Mesendoderm (in vitro differentiated cells): ENCODE measurements around the gene SEC24D.

Experiments
- DNase-seq: peaks from one replicate; pipeline ENCODE4 v3.0.0; 2013
- H2AK5ac ChIP-seq: 2 replicates; pipeline ENCODE4 v1.6.1; 2013; ENCODE audit warnings: low read length, inconsistent platforms
- H2BK120ac ChIP-seq: 2 replicates; pipeline ENCODE4 v1.6.1; 2013; ENCODE audit warnings: low read depth, mild to moderate bottlenecking, low read length, moderate library complexity, mixed read lengths
- H2BK15ac ChIP-seq: replicated peaks from 2 replicates; pipeline ENCODE4 v1.6.1; 2013; ENCODE audit warnings: low read depth, mild to moderate bottlenecking, moderate library complexity
- H2BK5ac ChIP-seq: 2 replicates; pipeline ENCODE4 v1.6.1; 2013; ENCODE audit warnings: low read length, inconsistent platforms
- H3K18ac ChIP-seq: 2 replicates; pipeline ENCODE4 v1.6.1; 2013; ENCODE audit warnings: mild to moderate bottlenecking, low read length, mixed read lengths
- H3K23ac ChIP-seq: one replicate; pipeline ENCODE4 v1.6.1; 2013; ENCODE audit warnings: low read length
- H3K27ac ChIP-seq: 2 replicates; pipeline ENCODE4 v1.5.1; 2013; ENCODE audit warnings: low read depth, mild to moderate bottlenecking, inconsistent platforms, low read length, moderate library complexity
- H3K27me3 ChIP-seq: 2 replicates; pipeline ENCODE4 v1.6.1; 2013; ENCODE audit warnings: low read length, control low read depth, mild to moderate bottlenecking, inconsistent platforms; ENCODE audit not compliant: insufficient read depth, poor library complexity
- H3K36me3 ChIP-seq: 2 replicates; pipeline ENCODE4 v1.6.1; 2013; ENCODE audit warnings: low read length, inconsistent platforms; ENCODE audit not compliant: control insufficient read depth, insufficient read depth
- H3K4ac ChIP-seq: one replicate; pipeline ENCODE4 v1.6.1; 2013; ENCODE audit warnings: low read depth, mild to moderate bottlenecking, low read length, moderate library complexity
- H3K4me1 ChIP-seq: 2 replicates; pipeline ENCODE4 v1.6.1; 2013; ENCODE audit warnings: low read depth, low read length, inconsistent platforms; ENCODE audit not compliant: control insufficient read depth
- H3K4me2 ChIP-seq: 2 replicates; pipeline ENCODE4 v1.6.1; 2013; ENCODE audit warnings: low read length
- H3K4me3 ChIP-seq: 2 replicates; pipeline ENCODE4 v1.5.1; 2013; ENCODE audit warnings: mild to moderate bottlenecking, low read length
- H3K56ac ChIP-seq: one replicate; pipeline ENCODE4 v1.6.1; 2013; ENCODE audit warnings: low read length
- H3K79me1 ChIP-seq: 2 replicates; pipeline ENCODE4 v1.6.1; 2013; ENCODE audit warnings: low read length, inconsistent platforms
- H3K79me2 ChIP-seq: 2 replicates; pipeline ENCODE4 v1.6.1; 2013; ENCODE audit warnings: mild to moderate bottlenecking, low read length; ENCODE audit not compliant: control insufficient read depth, insufficient read depth
- H3K9ac ChIP-seq: 2 replicates; pipeline ENCODE4 v1.6.1; 2013; ENCODE audit warnings: low read length, inconsistent platforms
- H4K5ac ChIP-seq: one replicate; pipeline ENCODE4 v1.6.1; 2013; ENCODE audit warnings: low read length
- H4K8ac ChIP-seq: one replicate; pipeline ENCODE4 v1.6.1; 2013; ENCODE audit warnings: low read depth, mild to moderate bottlenecking, control low read depth, low read length, moderate library complexity
- WGBS: extraction: QIAGEN DNeasy Blood & Tissue Kit; methylation state at CpG from one replicate; pipeline ENCODE4 v1.1.7; 2013; ENCODE audit warnings: low lambda C conversion rate, missing lambda C conversion rate; ENCODE audit not compliant: insufficient coverage; ENCODE audit errors: extremely low coverage; 5-methylcytosine and 5-hydroxymethylcytosine counted together

Gene SEC24D

GRCh38 chr4:118823471-118823870 lies 12.5 kb downstream of the SEC24D start:
- Histone ChIP-seq H3K4me1 (peaks cover 8% of the 10 kb centered on the region), H3K79me2 (peaks cover 32% of the 10 kb centered on the region), H3K9ac (no peak overlapping the region), H3K18ac (no peak overlapping the region), H3K27ac (no peak overlapping the region), H2BK120ac (no peak overlapping the region), H3K4me3 (no peak overlapping the region), H2BK15ac (no peak overlapping the region), H2AK5ac (no peak overlapping the region), H4K8ac (no peak overlapping the region), H3K27me3 (no peaks in the 10 kb centered on the region), H3K56ac (no peak overlapping the region), H2BK5ac (no peak overlapping the region), H3K79me1 (peaks cover 17% of the 10 kb centered on the region), H3K4me2 (no peak overlapping the region), H3K4ac (no peak overlapping the region), H3K23ac (no peak overlapping the region), H3K36me3 (peaks cover 6% of the 10 kb centered on the region), H4K5ac (no peak overlapping the region)
- no peak for DNase-seq
- no CpG with 5 or more reads among the region's 2 CpGs for WGBS

- Histone ChIP-seq H2AK5ac (no peak overlapping the region), H3K18ac (no peak overlapping the region), H3K23ac (no peak overlapping the region), H3K4me1 (no peaks in the 10 kb centered on the region), H3K36me3 (peaks cover 6% of the 10 kb centered on the region), H3K56ac (no peak overlapping the region), H3K4ac (no peak overlapping the region), H3K9ac (no peak overlapping the region), H3K4me2 (no peak overlapping the region), H3K4me3 (no peak overlapping the region), H3K27me3 (no peaks in the 10 kb centered on the region), H3K79me1 (peaks cover 15% of the 10 kb centered on the region), H3K27ac (no peak overlapping the region), H3K79me2 (peaks cover 22% of the 10 kb centered on the region), H4K5ac (no peak overlapping the region), H2BK5ac (no peak overlapping the region), H2BK15ac (no peak overlapping the region), H4K8ac (no peak overlapping the region), H2BK120ac (no peak overlapping the region)
- no CpG with 5 or more reads among the region's 5 CpGs for WGBS
- no peak for DNase-seq
Measured at GRCh38 chr4:118821590-118822293, 14.2 kb downstream of the SEC24D start.

- no CpG with 5 or more reads among the region's 4 CpGs for whole genome bisulfite sequencing
- no peak overlapping the region for H2BK15ac ChIP-seq
- no peak overlapping the region for H3K27ac ChIP-seq
Measured at GRCh38 chr4:118817178-118817930, 18.6 kb downstream of the SEC24D start.

GRCh38 chr4:118816538-118817177 lies 19.3 kb downstream of the SEC24D start:
- Histone ChIP-seq H3K27ac (no peak overlapping the region), H3K18ac (no peak overlapping the region), H2BK15ac (no peak overlapping the region), H3K56ac (no peak overlapping the region), H2BK120ac (no peak overlapping the region), H3K23ac (no peak overlapping the region), H2AK5ac (no peak overlapping the region), H3K4me3 (no peak overlapping the region), H4K8ac (no peak overlapping the region), H3K36me3 (peaks cover 6% of the 10 kb centered on the region), H3K9ac (no peak overlapping the region), H3K79me2 (peaks cover 3% of the 10 kb centered on the region), H4K5ac (no peak overlapping the region), H3K79me1 (peaks cover 7% of the 10 kb centered on the region), H3K27me3 (no peaks in the 10 kb centered on the region), H2BK5ac (no peak overlapping the region), H3K4me2 (no peak overlapping the region), H3K4me1 (no peaks in the 10 kb centered on the region), H3K4ac (no peak overlapping the region)
- WGBS, result no CpG with 5 or more reads among the region's 1 CpG
- DNase-seq, result no peak

More at GRCh38 chr4:118817178-118817930, 18.6 kb downstream of the SEC24D start:
- H4K8ac ChIP-seq, result no peak overlapping the region
- peaks cover 8% of the 10 kb centered on the region for H3K36me3 ChIP-seq
- H3K4me1 ChIP-seq, result no peaks in the 10 kb centered on the region
- H3K79me1 ChIP-seq, result peaks cover 11% of the 10 kb centered on the region
- no peak overlapping the region for H2BK5ac ChIP-seq
- H3K79me2 ChIP-seq, result peaks cover 9% of the 10 kb centered on the region
- no peak overlapping the region for H3K4me2 ChIP-seq
- no peak overlapping the region for H3K56ac ChIP-seq
- H3K18ac ChIP-seq, result no peak overlapping the region
- H3K27me3 ChIP-seq, result no peaks in the 10 kb centered on the region
- no peak overlapping the region for H4K5ac ChIP-seq
- H2AK5ac ChIP-seq, result no peak overlapping the region
- H2BK120ac ChIP-seq, result no peak overlapping the region
- H3K23ac ChIP-seq, result no peak overlapping the region
- no peak overlapping the region for H3K4ac ChIP-seq
- no peak overlapping the region for H3K4me3 ChIP-seq
- no peak overlapping the region for H3K9ac ChIP-seq
- no peak for DNase-seq

- WGBS, result no CpG with 5 or more reads among the region's 3 CpGs
- Histone ChIP-seq H2BK15ac (no peak overlapping the region), H4K5ac (no peak overlapping the region), H4K8ac (no peak overlapping the region), H3K36me3 (peaks cover 8% of the 10 kb centered on the region), H2BK5ac (no peak overlapping the region), H3K23ac (no peak overlapping the region), H3K27ac (no peak overlapping the region), H3K79me2 (peaks cover 1% of the 10 kb centered on the region), H3K4me2 (no peak overlapping the region), H3K56ac (no peak overlapping the region), H3K9ac (no peak overlapping the region), H2AK5ac (no peak overlapping the region), H3K4me1 (no peaks in the 10 kb centered on the region), H3K4me3 (no peak overlapping the region), H2BK120ac (no peak overlapping the region), H3K79me1 (peaks cover 9% of the 10 kb centered on the region), H3K4ac (no peak overlapping the region), H3K27me3 (no peaks in the 10 kb centered on the region), H3K18ac (no peak overlapping the region)
- DNase-seq, result no peak
Measured at GRCh38 chr4:118814891-118815290, 21.0 kb downstream of the SEC24D start.
